ENCODE results near the gene CHRNA7.

Gene CHRNA7

DNA sequence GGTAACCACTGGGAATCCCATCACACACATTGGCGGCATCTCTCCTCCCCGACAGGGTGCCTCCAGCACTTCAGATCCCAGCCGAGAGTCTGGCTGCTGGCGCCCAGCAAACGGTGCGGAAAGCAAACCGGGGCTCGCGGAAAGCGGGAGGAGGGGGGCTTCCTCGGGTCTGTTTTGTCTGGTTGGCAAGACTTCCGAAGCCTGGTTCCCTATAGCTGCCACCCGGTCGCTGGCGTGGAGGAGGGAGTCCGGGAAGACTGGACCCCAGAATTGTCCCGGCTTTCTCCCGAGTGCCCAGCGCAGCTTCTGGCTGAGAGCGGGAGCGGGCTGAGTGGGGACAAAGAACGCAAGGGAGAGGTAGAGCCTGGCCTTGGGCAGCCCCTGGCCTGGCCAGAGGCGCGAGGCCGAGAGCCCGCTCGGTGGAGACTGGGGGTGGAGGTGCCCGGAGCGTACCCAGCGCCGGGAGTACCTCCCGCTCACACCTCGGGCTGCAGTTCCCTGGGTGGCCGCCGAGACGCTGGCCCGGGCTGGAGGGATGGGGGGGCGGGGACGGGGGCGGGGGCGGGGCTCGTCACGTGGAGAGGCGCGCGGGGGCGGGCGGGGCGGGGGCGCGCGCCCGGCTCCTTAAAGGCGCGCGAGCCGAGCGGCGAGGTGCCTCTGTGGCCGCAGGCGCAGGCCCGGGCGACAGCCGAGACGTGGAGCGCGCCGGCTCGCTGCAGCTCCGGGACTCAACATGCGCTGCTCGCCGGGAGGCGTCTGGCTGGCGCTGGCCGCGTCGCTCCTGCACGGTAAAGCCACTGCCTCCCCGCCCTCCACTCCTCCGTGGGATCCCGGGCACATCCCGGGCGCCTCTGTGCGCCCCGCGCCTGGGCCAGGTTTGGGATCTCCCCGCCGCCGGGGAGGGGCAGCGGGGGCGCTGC lies at the start of gene CHRNA7:
Gene CHRNA7, plus strand, starts transcription at position 654 of the 920 bp plus-strand sequence. Its CDS starts 80 bp downstream, at position 734.
- peak; percentile 47 for DNase-seq

GRCh38 chr15:31985607-31986006 lies 44.7 kb upstream of the CHRNA7 start:
- no peak for DNase-seq

- no peak for DNase-seq
These were observed 37.3 kb upstream of the CHRNA7 start for GRCh38 chr15:31993062-31993461.

DNA sequence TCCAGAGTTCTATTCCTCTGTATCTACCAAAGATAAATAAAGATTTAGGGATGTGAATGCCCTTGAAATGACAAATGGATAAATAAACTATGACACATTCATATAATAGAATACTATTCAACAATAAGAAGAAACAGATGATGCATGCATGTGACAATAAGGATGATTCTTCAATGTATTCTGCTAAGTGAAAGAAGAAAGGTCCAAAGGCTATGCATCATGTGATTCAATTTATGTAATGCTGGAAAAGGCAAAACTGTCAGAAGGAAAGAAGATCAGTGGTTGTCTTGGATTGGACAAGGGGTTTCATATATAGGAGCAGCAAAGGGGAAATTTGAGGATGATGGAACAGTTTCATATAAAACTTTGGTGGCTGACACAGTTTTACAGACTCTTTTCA lies 32.6 kb upstream of the CHRNA7 start:
- DNase-seq, result no peak

DNA sequence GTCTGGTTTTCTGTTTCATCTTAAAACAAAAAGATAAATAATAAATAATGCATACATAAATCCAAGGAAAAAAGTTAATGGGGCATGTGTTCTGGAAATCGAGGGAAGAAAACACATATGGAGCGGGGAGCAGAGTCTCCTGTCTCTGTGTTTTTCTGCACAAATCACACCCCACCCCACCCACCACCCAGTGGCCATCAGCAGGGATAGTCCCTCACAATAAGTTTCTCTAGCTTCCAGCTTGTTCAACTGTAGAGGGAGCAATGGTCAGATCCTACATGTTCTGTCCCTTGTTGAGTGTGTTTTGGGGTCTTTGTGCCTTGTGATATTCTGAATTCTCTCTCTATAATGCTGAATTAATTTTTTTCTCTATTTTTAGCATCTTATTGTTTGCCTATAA lies 26.8 kb upstream of the CHRNA7 start:
- DNase-seq, result no peak

GRCh38 chr15:32004249-32004648 lies 26.1 kb upstream of the CHRNA7 start:
- DNase-seq, result no peak

- DNase-seq, result no peak
These were observed 22.9 kb upstream of the CHRNA7 start for GRCh38 chr15:32007355-32007960.

DNA sequence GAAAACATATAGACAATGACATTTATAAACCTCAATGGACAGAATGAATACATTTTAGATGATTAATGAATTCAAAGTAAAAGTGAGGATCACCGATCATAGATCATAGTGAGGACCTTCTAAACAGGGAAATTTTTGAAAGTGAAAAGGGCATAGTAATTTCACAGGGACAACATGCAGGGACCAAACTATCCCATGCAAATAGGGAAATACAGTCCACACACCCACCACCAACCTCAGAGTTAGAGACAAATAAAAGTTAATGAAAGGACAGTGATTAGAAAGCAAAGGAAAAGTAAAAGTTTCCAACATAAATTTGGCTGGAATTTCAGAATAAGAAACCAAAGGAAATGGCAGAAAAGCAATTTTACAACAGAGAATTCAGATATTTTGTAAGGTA lies 15.4 kb upstream of the CHRNA7 start:
- no peak for DNase-seq

- DNase-seq, result no peak
These were observed 10.2 kb upstream of the CHRNA7 start for GRCh38 chr15:32020156-32020555.

GRCh38 chr15:32028921-32029320 lies 1.4 kb upstream of the CHRNA7 start:
- DNase-seq, result no peak

DNA sequence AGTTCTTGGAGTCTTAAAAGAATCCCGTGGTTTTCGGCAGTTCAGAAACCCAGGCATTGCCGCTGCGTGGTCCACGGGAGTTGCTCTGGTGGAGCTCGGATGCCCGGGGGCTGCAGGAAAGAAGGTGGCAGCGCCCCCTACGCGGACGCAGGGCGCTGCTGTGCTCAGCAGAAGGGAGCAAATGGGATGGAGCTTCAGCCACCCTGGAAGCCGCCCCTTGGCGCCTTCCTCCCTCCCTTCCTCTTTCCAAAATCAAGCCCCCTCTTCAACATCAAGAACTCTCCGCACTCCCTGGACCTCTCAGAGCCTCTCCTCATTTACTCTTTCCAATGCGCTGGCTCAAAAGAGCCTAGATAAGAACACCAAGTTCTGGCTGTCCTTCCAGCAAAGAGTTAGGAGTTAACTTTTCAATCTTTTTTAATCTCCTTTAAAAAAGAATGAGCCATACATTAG lies 880 bp upstream of the CHRNA7 start:
- peak; percentile 30 for DNase-seq

DNA sequence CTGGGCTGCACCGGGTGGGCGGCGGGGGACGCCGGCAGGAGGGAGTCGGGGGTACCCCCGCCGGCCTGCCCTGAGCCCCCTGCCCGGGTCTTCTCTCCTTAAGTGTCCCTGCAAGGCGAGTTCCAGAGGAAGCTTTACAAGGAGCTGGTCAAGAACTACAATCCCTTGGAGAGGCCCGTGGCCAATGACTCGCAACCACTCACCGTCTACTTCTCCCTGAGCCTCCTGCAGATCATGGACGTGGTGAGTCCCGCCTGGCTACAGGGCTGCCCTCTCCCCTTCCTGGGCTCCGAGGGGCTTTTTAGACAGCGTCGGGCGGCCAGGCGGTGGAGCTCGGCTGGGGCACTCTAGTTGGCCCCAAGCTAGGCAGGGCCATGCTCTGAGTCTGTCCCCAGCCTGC lies 480 bp downstream of the CHRNA7 start:
- DNase-seq, result no peak

- DNase-seq, result no peak
These were observed 3.0 kb downstream of the CHRNA7 start for GRCh38 chr15:32033186-32033890.

DNA sequence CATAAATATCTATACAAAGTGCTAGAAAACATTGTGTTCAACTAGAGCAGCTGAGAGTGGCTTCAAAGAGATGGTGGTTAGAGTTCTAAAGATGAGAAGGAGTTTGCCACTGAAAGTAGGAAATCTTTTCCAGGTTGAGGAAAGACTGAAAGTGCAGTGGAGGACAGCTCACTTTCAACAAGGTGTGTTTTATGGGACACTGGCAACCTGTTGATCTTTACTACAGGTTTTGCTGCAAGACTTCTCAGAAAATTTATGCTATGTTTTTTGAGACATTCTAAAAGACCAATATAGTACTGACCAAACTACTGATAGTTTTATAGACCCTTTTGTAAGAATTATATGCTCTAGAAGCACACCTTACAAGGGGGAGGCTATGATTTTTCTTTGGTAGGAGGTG lies 3.8 kb downstream of the CHRNA7 start:
- no peak for DNase-seq

DNA sequence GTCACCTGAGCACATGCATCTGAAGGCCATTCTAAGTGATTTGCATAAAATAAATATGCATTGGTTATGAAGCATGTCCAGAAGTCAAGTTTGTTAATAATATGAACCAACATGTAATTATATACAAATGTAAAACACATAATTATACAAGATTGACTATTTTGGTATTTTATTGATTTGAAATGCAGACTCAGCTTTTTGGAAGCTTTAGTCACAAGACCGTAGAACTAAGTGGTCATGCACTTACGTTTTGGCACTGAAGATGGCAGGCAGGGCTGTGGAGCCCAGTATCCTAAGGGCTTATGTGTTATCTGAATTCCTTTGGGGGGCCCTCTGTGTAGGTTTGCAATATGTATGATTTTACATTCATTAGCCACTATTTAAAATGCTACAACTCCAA lies 5.0 kb downstream of the CHRNA7 start:
- DNase-seq, result no peak

DNA sequence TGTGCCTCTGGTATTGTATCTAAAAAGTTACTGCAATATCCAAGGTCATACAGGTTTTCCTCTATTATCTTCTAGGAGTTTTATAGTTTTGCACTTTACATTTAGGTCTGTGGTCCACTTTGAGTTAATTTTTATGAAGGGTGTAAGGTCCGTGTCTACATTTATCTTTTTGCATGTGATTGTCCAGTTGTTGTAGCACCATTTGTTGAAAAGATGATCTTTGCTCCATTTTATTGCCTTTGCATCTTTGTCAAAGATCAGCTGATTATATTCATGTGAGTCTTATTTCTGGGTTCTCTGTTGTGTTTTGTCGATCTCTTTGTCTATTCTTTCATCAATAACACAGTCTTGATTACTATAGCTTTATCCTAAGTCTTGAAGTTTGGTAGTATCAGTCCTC lies 6.7 kb downstream of the CHRNA7 start:
- DNase-seq, result no peak

DNA sequence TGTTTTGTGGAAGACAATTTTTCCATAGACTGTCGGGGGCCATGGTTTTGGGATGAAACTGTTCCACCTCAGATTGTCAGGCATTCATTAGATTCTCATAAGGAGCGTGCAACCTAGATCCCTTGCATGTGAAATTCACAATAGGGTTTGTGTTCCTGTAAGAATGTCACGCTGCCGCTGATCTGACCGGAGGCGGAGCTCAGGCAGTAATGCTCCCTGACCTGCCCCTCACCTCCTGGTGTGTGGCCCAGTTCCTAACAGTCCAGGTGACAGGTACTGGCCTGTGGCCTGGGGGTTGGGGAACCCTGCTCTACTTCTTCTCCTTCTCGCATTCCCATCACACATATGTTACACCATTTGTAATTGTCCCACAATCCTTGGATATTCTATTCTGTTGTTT lies 11.0 kb downstream of the CHRNA7 start:
- no peak for DNase-seq

GRCh38 chr15:32042269-32042972 lies 12.1 kb downstream of the CHRNA7 start:
- DNase-seq, result no peak

DNA sequence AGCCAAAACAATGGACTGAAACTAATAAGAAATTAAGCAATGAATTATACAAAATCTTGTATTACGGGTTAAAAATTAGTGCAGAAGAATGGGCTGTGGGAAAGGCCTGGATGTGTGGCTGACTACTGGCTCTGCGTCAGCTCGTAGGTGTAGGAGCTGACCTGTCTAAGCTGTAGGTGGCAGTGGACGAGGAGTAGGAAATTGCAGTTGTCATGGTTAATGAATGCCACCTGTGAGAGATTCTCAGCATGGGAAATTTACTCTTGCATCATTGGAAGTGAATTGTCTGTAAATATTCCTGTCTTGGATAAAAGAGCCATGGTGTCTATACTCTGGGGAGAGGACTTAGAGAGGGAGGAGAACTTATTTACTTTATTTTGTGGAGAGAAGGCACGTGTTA lies 23.4 kb downstream of the CHRNA7 start:
- DNase-seq, result no peak

DNA sequence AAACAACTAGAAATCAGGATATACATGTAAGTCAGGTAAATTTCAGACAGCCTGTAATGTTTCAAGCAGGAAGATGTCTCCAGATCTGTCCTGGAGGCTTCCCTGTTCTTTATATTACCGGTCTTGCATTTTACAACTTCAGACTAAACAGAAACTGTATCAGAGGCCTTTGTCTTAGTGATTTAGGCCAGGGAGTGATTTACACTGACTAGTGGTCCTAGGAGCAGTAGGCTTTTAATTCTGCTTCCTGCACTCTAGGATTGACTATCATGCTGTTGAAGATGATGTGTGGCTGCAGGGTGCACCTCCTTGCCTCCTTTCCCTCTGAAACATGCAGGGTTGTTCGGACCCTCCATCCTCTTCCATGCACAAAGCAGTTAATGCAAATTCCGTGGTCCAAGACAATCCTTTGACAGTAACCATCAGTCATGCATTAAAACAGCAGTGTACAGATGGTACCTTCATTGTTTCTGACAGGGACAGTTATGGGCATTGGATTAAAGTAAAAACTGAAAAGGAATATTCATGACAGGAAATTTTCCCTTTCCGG lies 27.6 kb downstream of the CHRNA7 start:
- no peak for DNase-seq

- DNase-seq, result no peak
These were observed 30.4 kb downstream of the CHRNA7 start for GRCh38 chr15:32060706-32061105.

DNA sequence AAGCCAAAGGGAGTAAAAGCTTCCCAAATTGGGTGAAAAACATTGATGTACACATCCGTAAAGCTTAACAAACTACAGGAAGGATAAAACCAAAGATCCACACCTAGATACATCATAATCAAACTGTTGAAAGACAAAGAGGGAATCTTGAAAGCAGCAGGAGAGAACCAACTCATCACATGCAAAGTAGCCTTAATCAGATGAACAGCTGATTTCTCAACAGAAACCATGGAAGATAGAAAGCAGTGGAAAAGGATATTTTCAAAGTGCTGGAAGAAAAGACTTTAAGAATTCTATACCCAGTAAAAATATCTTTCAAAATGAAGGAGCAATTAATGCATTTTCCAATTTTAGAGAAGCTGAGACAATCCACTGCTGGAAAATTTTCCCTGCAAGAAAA lies 36.8 kb downstream of the CHRNA7 start:
- DNase-seq, result no peak

DNA sequence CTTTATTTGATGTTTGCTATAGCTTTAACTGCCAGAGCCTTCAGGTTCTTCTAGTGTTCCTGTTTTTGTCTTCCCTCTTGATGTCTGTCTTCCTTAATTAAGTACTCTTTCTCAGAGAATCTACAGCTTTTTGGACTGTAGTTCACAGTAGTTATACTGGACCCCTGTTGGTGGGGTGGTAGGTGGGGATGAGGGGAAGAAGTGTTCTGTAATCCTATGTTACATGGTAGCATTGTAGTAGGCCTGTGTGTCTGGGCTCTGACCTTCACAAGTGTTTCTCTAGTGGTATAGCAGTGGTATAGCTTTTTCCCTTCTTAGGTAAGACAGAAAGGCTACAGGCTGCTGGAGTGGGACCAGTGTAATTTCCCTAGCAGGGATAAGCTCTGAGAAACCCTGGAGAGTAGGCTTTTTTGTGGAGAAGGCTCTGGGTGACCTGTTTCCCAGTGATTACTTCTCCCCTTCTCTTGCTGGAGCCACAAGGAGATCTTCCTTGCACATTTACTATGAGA lies 59.6 kb downstream of the CHRNA7 start:
- DNase-seq, result no peak

Data from NCI-H446 treated with DMSO at 0.1 percent for 48 hours (cell line).